NCI-H526 (cell line): ENCODE results near the gene GSTM1.

Source experiments
- DNase-seq, 2 experiments: peaks; one replicate each; lab custom pipeline; 2025; lab: John Stamatoyannopoulos, UW

Gene GSTM1

DNA sequence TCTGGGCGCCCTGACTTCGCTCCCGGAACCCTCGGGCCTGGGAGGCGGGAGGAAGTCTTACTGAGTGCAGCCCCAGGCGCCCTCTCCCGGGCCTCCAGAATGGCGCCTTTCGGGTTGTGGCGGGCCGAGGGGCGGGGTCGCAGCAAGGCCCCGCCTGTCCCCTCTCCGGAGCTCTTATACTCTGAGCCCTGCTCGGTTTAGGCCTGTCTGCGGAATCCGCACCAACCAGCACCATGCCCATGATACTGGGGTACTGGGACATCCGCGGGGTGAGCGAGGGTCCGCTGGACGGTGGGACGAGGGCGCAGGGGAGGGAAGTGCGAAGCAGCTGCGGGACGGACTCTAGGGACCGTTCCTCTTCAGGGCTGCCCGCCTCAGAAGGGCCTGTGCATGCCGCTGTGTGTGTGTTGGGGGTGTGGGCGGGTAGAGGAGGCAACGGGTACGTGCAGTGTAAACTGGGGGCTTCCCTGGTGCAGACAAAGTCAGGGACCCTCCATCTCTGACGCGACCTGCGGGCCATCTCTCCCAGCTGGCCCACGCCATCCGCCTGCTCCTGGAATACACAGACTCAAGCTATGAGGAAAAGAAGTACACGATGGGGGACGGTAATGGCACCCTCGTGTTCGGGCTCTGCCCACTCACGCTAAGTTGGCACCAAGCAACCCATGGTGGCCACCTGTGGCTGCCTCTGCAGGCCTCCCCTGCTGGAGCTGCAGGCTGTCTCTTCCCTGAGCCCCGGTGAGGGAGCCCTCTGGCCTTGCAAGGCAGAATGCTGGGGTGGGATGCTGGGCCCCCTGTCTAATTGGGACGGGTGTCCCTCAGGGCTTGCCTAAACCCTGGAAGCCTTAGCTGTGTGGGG lies at the start of gene GSTM1:
Gene GSTM1 (plus strand): TSS at position 177 of the 859 bp plus-strand sequence. CDS start 57 bp downstream, at position 234.
- DNase-seq: no peak

DNA sequence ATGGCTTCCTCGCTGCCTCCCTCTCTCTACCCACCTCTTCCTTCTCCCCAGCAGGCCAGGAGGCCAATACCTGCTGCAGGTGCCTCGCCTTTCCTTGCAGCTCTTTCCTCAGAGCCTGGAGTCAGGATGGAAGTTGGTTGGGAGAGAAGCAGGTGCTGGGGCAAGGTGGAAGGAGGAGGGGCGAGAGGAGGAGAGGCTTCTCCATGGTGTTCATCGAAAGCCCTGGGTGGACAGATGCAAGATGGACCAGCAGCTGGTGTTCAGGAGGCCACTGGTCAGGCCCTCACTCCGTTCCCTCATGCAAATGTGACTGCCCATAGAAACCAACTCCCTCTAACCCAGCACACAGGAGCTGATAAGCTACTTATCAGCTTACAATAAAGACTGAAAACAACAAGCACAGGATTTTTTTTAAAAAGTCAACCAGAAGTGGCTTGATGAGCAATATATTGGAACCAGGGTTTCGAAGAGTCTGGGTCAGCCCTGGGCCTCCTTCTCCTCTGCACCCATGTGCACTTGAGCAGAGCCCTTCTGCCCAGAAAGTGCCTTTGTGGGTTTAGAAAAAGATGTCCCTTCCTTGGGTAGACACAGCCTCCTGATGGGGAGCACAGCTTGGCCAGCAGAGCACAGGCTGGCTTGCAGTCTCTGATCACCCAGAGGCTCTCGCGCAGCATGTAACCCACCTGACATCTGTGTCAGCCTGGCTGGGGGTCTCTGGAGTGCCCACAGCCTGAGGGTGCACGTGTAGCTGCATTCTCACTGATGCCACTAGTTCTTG lies 48.4 kb upstream of the GSTM1 start:
- no peak for DNase-seq

DNA sequence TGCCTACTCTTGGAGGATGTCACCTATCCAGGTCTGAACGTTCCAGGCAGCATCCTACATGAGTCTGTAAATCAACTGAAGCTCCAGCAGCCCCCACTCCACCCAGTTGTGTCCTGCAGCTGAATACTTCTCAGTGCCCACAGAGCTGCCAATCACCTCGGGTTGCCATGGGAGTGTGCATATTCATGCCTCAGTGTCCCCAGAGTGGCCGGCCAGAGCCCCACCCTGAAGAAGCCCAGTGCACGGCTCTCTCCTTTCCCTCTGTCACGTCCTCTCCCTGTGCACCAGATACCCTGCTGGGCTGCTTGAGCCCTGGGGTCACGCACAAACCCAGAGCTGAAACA lies 47.8 kb upstream of the GSTM1 start:
- DNase-seq: no peak

DNA sequence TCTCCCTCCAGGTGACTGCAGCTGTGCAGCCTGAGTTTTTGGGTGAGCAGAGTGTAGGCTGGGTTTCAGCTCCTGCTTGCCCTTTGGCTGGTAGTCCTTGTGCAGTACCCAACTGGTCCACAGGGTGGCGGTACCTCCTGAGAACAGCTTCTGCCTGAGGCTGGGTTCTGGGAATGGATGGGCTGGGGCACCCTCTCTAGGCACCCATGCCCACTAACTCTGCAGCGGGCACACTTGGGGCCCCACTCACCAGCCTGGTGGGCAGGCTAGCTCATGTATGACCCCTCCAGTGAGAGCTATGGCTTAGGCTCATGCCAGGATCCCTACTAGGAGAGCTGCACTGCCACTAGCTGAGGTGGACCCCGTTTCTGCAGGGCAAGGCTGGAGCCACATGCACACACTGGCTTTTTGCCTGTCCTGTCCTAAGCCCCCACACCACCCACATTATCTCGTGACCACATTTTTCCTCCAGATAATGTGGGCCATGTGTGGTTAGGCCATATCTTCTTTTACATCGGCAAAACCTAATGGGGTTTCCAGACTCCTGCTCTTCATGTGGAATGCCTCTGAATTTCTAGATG lies 47.2 kb upstream of the GSTM1 start:
- peak; percentile 64 to 86 for DNase-seq

DNA sequence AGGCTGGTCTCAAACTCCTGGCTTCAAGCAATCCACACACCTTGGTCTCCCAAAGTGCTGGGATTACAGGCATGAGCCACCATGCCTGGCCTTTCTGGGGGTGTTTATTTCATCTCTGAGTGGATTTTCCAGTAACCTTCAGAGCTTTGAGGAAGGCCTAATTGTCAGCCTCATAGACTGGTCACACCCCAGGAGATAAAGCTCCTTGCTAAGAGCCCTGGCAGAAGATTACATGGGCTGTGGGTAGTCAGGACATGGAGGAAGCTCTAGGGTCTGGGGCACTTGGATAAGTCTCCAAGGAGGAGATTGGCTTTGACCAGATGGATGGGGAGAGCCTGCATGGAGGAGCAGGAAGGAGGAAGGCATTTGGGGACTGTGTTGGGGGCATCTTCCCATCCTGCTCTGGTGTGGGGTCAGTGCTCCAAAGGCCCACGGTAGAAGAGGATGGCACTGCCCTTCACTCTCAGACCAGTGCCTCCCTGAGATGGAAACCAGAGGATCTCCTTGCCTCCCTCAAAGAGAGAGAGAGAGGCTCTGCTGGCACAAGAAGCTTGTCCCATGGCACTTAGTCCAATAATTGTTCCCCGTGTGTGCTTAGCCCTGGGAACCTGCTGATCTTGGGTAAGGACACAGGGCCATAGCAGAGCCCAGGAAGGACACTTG lies 46.4 kb upstream of the GSTM1 start:
- DNase-seq: no peak

DNA sequence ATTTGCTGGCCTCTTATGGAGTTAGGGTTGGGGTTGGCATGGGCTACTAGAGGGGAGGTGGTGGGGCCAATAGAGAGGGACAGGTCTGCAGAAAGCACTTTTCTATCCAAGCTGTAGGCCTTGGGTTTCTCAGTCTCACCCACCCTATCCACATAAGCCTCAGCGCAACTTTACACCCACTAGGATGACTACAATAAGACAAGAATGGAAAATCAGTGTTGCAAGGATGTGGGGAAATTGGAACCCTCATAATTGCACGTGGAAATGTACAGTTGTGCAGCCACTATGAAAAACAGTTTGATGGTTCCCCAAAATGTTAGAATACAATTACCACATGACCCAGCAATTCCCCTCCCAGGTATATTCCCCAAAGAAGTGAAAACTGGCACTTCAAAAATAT lies 45.8 kb upstream of the GSTM1 start:
- no peak for DNase-seq

DNA sequence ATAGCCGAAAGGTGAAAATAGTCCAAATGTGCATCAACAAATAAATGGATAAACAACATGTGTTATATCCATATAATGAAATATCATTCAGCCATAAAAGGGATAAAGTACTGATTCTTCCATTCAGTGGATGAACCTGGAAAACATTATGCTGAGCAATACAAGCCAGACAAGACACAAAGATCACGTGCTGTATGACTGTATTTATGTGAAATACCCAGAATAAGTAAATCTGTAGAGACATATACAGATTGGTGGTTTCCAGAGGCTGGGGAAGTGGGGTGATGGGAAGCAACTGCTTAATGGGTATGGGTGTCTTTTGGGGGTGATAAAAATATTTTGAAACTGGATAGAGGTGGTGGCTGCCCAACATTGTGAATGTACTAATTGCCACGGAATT lies 45.0 kb upstream of the GSTM1 start:
- DNase-seq: no peak

DNA sequence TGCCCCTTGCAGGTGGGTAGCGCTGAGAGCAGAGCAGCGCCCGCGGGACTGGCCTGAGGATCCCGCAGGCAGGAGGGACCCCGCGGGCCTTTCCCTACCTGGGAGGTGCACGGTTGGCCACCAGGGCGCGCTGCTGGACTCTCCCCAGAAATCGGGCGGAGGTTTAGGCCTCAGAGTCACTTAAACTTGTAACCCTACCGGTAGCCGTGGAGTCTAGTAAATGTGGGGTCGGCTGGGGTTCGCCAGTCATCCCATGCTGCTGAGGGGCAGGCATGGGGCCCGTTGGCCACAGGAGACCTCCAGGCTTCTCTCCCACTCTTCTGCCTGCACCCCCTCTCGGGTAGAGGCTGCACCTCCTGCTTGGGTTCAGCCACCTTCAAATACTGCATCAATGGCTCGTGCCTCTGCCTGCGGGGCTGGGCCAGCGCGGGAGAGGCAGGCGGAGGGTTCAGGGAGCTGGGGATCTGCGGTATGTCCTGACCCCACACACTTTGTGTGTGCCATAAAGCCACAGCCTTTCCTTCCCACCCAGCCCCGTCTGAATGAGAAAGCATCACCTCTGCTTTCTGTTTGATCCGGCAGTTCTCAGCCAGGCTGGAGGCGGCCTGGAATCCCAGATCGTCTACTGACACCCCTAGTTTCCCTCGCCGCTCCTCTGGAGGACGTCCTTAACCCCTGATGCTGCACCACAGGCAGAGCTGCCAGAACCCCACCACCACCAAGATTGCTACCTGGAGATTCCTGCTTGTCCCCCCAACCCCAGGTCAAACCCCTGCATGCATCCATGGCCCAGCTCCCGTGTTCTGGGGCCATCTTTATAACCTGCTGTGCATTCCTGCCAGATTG lies 44.0 kb upstream of the GSTM1 start:
- DNase-seq: peak; percentile 43 to 94

DNA sequence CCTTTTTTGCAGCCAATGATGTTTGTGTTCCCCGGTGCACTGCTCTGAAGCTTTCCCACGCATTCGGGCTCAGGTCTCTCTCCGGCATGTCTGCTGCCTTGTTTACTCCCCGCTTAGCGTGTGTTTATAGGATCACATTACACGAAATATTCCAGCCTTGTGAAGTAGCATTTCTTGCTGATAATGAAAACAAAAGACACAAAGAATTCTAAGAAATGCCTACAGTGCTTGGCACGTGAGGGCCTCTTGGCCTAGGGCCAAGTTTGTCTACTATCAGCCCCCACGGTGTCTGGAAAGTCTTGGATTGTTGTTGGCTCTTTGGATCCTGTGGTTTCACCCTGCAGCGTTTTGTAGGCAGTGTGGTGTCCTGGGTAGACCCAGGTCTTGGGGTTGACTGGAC lies 42.9 kb upstream of the GSTM1 start:
- DNase-seq: no peak

DNA sequence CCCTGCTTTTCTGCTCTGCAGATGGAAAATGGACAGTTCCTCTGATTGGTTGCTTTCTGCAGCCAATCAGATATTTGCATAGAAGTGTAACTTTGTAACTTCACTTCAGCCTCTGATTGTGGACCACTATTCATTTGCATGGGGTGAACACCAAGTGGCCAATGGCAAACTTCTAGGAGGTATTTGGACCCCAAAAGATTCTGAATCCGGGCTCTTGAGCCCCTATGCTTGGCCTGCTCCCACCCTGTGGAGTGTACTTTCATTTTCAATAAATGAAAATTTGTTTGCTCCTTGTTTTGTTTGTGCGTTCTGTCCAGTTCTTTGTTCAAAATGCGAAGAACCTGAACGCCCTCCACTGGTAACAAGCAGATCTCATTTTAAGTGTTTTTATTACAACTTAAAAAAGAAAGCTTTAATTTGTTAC lies 38.1 kb upstream of the GSTM1 start:
- DNase-seq: no peak

DNA sequence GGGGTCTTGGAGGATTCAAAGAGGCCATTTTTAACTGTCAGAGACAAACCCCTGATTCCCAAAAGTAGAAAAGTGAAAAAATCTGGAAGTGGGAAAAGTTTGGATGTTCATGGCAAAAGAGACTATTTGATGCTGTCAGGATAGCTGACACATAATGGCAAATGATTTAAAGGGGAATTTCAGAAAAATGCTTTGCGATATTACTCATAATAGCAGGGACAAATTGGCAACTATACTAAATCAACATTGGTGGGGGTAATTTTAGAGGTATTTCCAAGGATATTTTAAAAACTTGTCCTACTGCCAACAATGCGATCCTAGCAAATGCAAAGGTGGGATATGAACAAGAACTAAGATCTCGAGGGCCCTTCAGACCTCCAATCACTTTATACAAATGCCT lies 37.0 kb upstream of the GSTM1 start:
- DNase-seq: no peak

DNA sequence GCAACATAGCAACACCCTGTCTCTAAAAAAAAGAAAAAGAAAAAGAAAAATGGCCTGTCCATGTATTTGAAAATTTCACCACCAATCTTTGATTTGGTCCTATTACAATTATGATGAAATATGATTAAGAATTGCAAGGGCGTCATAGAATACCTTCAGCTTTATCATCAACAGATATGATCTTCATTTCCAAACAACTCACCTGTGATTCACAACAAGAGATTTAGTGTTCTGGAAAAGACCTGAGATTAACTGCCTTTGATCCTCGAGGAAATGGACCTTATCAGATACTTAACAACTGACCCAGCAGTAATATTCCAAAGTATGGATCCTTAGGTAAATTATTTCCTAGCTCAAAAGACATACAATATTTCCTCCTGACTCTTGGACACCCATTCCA lies 35.2 kb upstream of the GSTM1 start:
- no peak for DNase-seq

DNA sequence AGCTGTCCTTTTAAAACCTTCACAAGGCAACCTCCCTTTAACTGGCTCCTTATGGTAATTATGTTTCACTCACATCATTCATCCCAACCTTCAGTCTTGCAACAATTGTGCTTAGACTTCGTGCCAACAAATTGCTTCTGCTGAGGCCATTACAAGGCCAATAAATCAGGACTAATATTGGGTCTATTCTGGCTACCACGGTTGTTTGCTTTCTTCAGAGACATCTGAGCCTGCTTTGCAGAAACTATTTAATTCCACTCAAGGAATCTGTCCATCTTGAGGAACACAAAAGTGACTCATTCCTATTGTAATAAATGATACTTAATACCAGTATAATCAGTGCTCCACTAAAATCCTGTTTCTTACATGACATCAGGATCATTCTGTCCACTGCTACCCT lies 34.3 kb upstream of the GSTM1 start:
- no peak for DNase-seq

DNA sequence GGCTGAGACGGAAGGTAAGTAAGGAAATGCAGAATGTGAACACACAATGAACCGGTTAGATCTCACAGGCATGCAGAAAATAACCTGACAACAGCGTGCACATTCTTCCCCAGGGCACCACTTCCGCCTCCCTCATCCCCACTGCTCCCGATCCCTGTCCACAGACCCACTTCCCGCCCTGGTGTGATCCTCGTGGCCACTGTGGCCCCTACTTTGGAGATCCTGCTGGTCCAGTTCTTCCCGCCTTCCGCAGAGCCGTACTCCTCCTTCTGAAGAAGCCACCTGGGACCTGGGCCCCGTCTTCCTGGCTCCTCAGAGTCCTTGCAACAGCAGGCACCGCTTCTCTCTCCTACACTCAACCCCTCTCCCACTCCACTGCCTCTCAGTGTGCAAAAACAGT lies 33.1 kb upstream of the GSTM1 start:
- no peak for DNase-seq

DNA sequence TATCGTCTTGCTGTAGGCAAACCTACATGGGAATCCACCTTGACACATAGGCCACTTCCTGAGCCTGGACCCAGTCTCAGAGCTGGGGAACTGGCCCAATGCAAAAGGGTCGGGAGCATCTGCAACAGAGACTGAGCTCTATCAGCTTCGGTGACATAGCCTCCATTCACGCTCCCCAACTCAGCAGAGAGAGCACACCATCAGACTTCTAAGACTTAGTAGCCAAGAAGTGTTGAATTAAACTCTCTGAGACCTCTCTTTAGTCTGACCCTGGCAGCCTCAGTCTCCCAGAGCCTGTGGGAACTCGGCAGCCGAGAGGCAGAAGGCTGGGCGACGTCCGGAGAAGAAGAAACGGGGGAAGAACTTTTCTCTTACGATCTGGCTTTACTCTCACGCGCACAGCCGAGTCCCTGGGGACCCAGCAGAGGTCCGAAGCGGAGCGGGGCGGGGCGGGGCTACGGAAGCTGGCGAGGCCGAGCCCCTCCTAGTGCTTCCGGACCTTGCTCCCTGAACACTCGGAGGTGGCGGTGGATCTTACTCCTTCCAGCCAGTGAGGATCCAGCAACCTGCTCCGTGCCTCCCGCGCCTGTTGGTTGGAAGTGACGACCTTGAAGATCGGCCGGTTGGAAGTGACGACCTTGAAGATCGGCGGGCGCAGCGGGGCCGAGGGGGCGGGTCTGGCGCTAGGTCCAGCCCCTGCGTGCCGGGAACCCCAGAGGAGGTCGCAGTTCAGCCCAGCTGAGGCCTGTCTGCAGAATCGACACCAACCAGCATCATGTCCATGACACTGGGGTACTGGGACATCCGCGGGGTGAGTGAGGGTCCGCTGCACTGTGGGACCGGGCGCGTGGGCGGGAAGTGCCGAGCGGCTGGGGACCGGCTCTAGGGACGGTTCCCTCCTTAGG lies 31.8 kb upstream of the GSTM1 start, which contains the start of gene GSTM4:
Gene GSTM4 (plus strand): TSS at position 485 of the 905 bp plus-strand sequence. CDS start 291 bp downstream, at position 776.
- DNase-seq: peak; percentile 46 to 92

DNA sequence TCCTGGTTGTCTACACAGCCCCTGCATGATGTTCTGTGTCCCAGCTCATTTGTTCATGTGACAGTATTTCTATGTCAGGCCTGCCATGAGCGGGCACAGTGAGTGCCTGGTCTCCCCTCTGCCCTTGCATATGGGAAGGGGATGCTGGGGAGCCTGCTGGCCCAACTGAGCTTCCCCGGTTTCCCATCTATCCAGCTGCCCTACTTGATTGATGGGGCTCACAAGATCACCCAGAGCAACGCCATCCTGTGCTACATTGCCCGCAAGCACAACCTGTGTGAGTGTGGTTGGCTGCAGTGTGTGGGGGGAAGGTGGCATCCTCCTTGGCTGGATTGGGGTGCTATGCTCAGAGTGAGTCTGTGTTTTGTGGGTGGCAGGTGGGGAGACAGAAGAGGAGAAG lies 30.2 kb upstream of the GSTM1 start:
- no peak for DNase-seq

DNA sequence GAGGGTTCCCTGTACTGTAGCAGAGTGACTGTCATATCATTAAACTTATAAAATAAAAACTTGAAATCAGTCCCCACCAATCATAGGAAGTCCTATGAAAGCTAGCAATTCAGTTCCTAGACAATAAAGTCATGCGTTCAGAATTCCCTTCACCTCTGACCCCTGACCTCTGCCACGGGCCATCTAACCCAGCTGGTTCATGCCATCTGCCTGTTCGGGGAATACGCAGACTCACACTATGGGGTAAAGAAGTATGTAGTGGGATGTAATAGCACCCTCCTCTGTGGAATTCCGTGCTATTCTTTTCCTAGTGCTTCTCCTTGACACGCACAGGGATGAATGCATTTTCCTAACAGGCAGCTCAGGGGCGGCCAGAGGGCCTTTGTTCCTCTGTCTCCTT lies 29.6 kb upstream of the GSTM1 start:
- no peak for DNase-seq

DNA sequence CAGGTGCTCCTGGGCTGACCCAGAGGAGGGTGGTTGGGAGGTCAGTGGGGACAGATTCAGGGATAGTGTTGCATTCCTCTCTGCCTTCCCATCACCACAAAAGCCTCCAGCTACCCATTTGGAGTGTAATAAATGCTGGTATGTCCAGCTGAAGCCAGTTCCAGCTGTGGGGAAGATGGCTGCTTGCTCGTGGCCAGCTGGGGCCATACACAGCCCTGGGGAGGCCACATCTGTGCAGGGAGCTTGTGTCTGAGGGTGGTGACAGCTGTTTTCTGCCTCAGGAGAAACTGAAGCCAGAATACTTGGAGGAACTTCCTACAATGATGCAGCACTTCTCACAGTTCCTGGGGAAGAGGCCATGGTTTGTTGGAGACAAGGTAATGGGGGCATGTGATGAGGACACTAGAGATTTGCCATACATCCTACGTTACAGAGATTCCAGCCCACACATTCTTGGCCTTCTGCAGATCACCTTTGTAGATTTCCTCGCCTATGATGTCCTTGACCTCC lies 29.0 kb upstream of the GSTM1 start:
- DNase-seq: no peak

DNA sequence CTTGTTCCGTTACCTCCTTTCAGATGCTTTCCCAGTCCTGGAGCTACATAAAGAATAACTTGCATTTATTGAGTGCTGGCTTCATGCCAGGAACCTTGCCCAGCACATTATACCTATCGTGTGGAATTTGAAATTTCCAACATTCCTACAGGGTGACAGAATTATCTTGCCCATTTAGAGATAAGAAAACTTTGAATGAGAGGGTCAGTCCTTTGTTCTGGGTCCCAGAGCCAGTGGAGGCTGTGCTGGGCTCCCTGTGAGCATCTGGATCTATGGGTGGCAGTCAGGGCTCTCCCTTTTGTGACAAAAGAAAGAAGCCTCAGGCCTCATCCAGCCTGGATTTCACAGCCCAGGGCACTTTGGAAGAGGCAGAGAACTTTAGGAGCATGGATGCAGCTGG lies 28.5 kb upstream of the GSTM1 start:
- no peak for DNase-seq
